Sigmoid colon (tissue), 7 donors: Measurements from ENCODE around the gene FREY1. TPM values are rescaled to one million over a fixed set of nuclear protein-coding genes. Genes with fewer than 3 reads are reported as not detected.
"Not testable (repeated sequence)": the region's sequence is repeated elsewhere in the genome, so short reads cannot be mapped to it uniquely, and the experiment has no call there.

Experiments used
- DNase-seq: peaks from one replicate; pipeline ENCODE4 v3.0.0-alpha.2; 2019
- H3K27ac ChIP-seq, 4 donors: fragments of 200-600 bp; sonication (generic); one replicate each; pipeline ENCODE4 v1.5.1; 2016 to 2019; ENCODE audit warnings: mild to moderate bottlenecking in 1 of 4
- H3K27me3 ChIP-seq, 3 donors: fragments of 200-600 bp; sonication (generic); one replicate each; pipeline ENCODE4 v1.5.1; 2019; ENCODE audit warnings: mild to moderate bottlenecking in 1 of 3
- H3K36me3 ChIP-seq, 4 donors: fragments of 200-600 bp; sonication (generic); one replicate each; pipeline ENCODE4 v1.5.1; 2016 to 2019
- H3K4me1 ChIP-seq, 4 donors: fragments of 200-600 bp; sonication (generic); one replicate each; pipeline ENCODE4 v1.5.1; 2017 to 2019
- H3K4me3 ChIP-seq, 4 donors: fragments of 200-600 bp; sonication (generic); one replicate each; pipeline ENCODE4 v1.5.1; 2017 to 2019; ENCODE audit warnings: mild to moderate bottlenecking in 2 of 4, moderate library complexity in 1 of 4
- H3K9me3 ChIP-seq, 4 donors: fragments of 200-600 bp in 3 of 4; sonication (generic) in 3 of 4; one replicate each; pipeline versions ENCODE4 v1.5.1 to v1.6.1; 2013 to 2019
- EP300 ChIP-seq, 4 donors: sonication (generic); formaldehyde crosslinking; IDR thresholded peaks; one replicate each; pipeline ENCODE4 v1.6.1; 2017; ENCODE audit warnings: antibody characterized with exemption in 4 of 4
- POLR2A ChIP-seq, 2 donors: fragments of 450-650 bp; IDR thresholded peaks; one replicate each; pipeline ENCODE4 v1.6.1; 2016; ENCODE audit warnings: antibody characterized with exemption in 2 of 2, mild to moderate bottlenecking in 2 of 2, moderate library complexity in 2 of 2
- POLR2AphosphoS5 ChIP-seq, 4 donors: sonication (generic); formaldehyde crosslinking; IDR thresholded peaks; one replicate each; pipeline ENCODE4 v1.6.1; 2017; ENCODE audit warnings: antibody characterized with exemption in 4 of 4
- WGBS, 2 donors: extraction: QIAGEN DNeasy Blood & Tissue Kit; methylation state at CpG; one replicate each; pipeline ENCODE4 v1.1.7; 2013; 5-methylcytosine and 5-hydroxymethylcytosine counted together
- intact Hi-C: fragments of 100-400 bp; cut with DNase I; formaldehyde crosslinking; loops from one replicate; pipeline ENCODE4 v1.15.1; 2023
- polyA plus RNA-seq, 3 donors: library from polyadenylated mRNA; stranded (reverse); fragments of 200-250 nt; gene quantifications; one replicate each; pipeline ENCODE4 v1.2.3, GENCODE V29; 2013
- total RNA-seq, 4 donors: library from RNA; depleted of rRNA; stranded (reverse); fragments of >200 nt; gene quantifications; one replicate each; pipeline ENCODE4 v1.1.0, GENCODE V29; 2016
- TF ChIP-seq, protein P1 (sequence below), 4 experiments: fragments of 450-650 bp in 3 of 4; fragments of 200-600 bp in 1 of 4; IDR thresholded peaks; one replicate each; pipeline ENCODE4 v1.5.1; 2016 to 2019; ENCODE audit warnings: antibody characterized with exemption in 4 of 4, mild to moderate bottlenecking in 3 of 4, moderate library complexity in 2 of 4
- donor health status: healthy with polysubstance abuse.
- donor health status: Bipolar disorder and iron deficiency.
- donor health status: healthy.

FREY1 gene
- total and polyA plus RNA-seq, 7 donors = 0.64 to 3.5 (median 2.2) TPM; not detected in 4

DNA sequence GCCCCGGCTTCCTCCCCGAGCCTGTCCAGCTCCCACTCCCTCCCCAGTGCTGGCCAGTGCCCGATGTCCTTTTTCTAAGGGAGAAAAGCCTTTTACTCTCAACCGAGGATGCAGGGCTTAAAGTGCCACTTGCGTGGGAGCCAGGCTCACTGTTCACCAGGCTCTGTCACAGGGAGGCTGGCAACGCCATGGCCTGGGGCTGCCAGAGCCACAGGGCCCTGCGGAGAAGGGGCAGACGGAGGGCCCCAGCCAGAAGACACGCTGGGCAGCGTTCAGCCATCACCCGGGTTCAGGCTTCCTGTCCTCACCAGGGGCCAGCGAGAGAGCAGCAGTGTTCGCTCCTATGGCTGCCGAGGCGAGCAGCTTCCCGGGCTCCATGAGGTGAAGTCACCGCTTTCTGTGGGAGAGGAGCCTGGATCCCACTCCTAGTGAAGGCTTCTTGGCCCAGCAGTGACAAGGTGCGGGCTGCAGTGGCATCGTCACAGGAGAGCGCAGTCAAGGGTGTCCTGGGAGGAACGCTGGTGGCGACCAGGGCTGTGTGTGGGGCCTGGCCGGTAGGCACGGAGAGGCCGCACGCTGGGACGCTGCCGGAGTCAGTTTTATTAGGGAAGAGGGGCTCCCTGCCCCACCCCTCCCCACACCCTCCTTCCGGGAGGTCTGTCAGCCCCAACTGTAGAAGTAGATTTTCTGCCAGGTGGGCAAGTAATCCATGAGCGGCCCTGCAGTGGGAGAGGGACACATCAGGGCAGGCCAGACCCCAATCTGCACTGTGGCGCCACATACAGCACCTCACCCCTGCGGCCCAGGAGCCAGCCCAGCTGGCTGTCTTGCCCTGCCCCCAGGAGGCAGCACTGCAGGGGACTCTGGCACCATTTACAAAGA, 2.8 kb upstream of the FREY1 start:
- WGBS, 2 donors = 88 to 93% methylated on average over 32 of the region's 32 CpGs
- intact Hi-C loops = no loop called here
- H3K27me3 ChIP-seq = no peaks in the 10 kb centered on the region
- no peaks in the 10 kb centered on the region for H3K9me3 ChIP-seq
- H3K4me3 ChIP-seq = no peak overlapping the region
- no peak overlapping the region for H3K27ac ChIP-seq
- DNase-seq = no peak
- H3K36me3 ChIP-seq = peaks cover 15 to 62% (median 36%) of the 10 kb centered on the region in 4 donors
- TF ChIP-seq EP300 (IDR thresholded peaks at IDR 0.05) (no peak), POLR2AphosphoS5 (IDR thresholded peaks at IDR 0.05) (no peak), POLR2A (IDR thresholded peaks at IDR 0.05) (no peak)
- TF ChIP-seq, protein P1, sequence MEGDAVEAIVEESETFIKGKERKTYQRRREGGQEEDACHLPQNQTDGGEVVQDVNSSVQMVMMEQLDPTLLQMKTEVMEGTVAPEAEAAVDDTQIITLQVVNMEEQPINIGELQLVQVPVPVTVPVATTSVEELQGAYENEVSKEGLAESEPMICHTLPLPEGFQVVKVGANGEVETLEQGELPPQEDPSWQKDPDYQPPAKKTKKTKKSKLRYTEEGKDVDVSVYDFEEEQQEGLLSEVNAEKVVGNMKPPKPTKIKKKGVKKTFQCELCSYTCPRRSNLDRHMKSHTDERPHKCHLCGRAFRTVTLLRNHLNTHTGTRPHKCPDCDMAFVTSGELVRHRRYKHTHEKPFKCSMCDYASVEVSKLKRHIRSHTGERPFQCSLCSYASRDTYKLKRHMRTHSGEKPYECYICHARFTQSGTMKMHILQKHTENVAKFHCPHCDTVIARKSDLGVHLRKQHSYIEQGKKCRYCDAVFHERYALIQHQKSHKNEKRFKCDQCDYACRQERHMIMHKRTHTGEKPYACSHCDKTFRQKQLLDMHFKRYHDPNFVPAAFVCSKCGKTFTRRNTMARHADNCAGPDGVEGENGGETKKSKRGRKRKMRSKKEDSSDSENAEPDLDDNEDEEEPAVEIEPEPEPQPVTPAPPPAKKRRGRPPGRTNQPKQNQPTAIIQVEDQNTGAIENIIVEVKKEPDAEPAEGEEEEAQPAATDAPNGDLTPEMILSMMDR (IDR thresholded peaks at IDR 0.05) = no peak
- H3K4me1 ChIP-seq = no peaks in the 10 kb centered on the region

DNA sequence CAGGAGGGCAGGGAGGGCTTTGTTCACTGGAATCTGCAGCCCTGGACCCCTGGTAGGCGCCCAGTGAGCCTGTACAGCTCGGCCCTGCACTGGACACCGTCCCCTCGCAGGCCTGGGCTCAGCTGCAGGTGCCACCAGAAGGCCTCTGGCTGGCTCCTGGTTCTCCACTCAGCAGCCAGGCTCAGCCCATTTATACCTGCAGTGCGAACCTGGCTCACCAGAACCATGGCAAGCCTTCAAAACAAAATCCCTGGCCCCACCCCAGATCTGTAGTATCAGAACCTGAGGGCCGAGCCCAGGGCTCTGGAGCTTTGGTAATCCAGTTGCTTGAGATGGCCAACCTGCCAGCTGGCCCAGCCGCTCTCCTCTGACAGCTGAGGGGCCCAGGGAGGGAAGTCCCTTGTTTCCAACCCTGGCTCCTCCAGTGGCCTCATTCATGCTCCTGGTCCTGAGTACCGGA, 870 bp upstream of the FREY1 start:
- intact Hi-C loops = no loop called here
- no peak overlapping the region for H3K4me3 ChIP-seq
- no peak overlapping the region for H3K27ac ChIP-seq
- TF ChIP-seq POLR2A (IDR thresholded peaks at IDR 0.05) = no peak
- TF ChIP-seq EP300 (IDR thresholded peaks at IDR 0.05) = no peak
- TF ChIP-seq, protein P1 (IDR thresholded peaks at IDR 0.05) = no peak
- TF ChIP-seq POLR2AphosphoS5 (IDR thresholded peaks at IDR 0.05) = peak in 1 of 4 donors; percentile 3
- H3K9me3 ChIP-seq = no peaks in the 10 kb centered on the region
- H3K27me3 ChIP-seq = no peaks in the 10 kb centered on the region
- 80 to 84% methylated on average over 8 of the region's 8 CpGs for WGBS, 2 donors
- H3K4me1 ChIP-seq = no peaks in the 10 kb centered on the region
- DNase-seq = peak; percentile 78
- peaks cover under 1 to 60% (median 19%) of the 10 kb centered on the region in 4 donors for H3K36me3 ChIP-seq

DNA sequence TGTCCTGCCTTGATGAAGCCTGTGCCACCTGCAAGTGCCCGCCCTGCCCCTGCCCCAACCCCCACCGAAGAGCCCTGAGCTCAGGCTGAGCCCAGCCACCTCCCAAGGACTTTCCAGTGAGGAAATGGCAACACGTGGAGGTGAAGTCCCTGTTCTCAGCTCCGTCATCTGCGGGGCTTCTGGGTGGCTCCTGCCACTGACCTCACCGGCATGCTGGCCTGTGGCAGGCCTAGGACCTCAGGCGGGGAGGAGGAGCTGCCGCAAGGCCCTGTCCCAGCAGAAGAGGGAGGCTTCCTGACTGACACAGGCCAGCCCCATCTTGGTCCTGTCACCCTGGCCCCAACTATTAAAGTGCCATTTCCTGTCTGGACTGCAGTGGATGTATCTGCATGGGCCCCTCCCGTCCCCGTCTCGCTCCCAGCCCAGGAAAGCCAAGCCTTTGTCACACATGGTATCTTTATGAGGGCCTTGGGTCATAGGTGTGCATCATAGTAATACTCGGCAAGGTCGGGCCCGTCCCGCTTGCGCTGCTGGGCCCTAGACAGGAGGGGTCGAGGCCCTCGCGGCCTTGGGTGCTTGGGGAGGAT, 882 bp downstream of the FREY1 start:
- DNase-seq = no peak
- TF ChIP-seq EP300 (IDR thresholded peaks at IDR 0.05) (no peak), POLR2AphosphoS5 (IDR thresholded peaks at IDR 0.05) (peak in 1 of 4 donors; percentile 12)
- Histone ChIP-seq H3K27me3 (no peaks in the 10 kb centered on the region), H3K4me1 (peaks cover 0 to 4% (median 2%) of the 10 kb centered on the region in 4 donors), H3K27ac (no peak overlapping the region), H3K4me3 (no peak overlapping the region), H3K9me3 (no peaks in the 10 kb centered on the region), H3K36me3 (peaks cover 0 to 44% (median 13%) of the 10 kb centered on the region in 4 donors)
- intact Hi-C loops = no loop called here
- 16 to 47% methylated on average over 19 of the region's 19 CpGs for WGBS, 2 donors

DNA sequence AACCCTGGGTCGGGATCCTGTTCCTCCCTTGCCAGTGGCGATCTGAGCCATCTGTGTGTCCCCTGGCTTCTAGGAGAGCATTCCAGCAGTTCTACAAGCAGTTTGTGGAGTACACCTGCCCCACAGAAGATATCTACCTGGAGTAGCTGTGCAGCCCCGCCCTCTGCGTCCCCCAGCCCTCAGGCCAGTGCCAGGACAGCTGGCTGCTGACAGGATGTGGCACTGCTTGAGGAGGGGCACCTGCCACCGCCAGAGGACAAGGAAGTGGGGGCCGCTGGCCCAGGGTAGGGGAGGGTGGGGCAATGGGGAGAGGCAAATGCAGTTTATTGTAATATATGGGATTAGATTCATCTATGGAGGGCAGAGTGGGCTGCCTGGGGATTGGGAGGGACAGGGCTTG, 1.5 kb downstream of the FREY1 start:
- H3K27ac ChIP-seq, H3K4me3 ChIP-seq, H3K27me3 ChIP-seq, H3K9me3 ChIP-seq, DNase-seq, intact Hi-C loops: not testable (repeated sequence)
- Histone ChIP-seq H3K36me3 (peaks cover 0 to 38% (median 7%) of the 10 kb centered on the region in 4 donors), H3K4me1 (peaks cover 0 to 10% (median 8%) of the 10 kb centered on the region in 4 donors)
- WGBS, 2 donors = 23 to 42% methylated on average over 6 of the region's 6 CpGs

DNA sequence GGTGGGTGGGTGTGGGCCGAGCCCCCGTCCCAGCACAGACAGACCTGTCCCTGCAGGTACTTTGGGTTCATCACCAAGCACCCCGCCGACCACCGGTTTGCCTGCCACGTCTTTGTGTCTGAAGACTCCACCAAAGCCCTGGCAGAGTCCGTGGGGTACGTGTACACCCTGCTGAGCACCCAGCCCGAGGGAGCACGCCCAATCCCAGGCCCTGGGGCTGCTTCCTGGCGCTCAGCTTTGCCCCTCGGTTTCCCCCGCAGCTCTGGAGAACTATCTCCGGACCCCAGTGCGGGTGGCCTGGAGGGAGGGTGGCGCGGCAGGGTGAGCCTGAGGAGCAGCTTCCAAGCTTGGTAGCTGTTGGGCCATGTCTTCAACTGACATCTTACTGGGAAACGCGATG, 2.0 kb downstream of the FREY1 start:
- TF ChIP-seq, protein P1 (IDR thresholded peaks at IDR 0.05) = no peak
- TF ChIP-seq POLR2A (IDR thresholded peaks at IDR 0.05) = no peak
- TF ChIP-seq POLR2AphosphoS5 (IDR thresholded peaks at IDR 0.05) = no peak
- no peak for TF ChIP-seq EP300 (IDR thresholded peaks at IDR 0.05)
- WGBS, 2 donors = 92 to 93% methylated on average over 19 of the region's 19 CpGs
- no peaks in the 10 kb centered on the region for H3K9me3 ChIP-seq
- intact Hi-C loops = no loop called here
- H3K4me1 ChIP-seq = peaks cover 0 to 14% (median 12%) of the 10 kb centered on the region in 4 donors
- H3K4me3 ChIP-seq = no peak overlapping the region
- H3K27me3 ChIP-seq = no peaks in the 10 kb centered on the region
- H3K36me3 ChIP-seq = peaks cover 0 to 34% (median 5%) of the 10 kb centered on the region in 4 donors
- no peak for DNase-seq
- no peak overlapping the region for H3K27ac ChIP-seq
